HG02571 (cell line): ENCODE measurements around the gene TUBA1A.
"Not testable (repeated sequence)": the region's sequence is repeated elsewhere in the genome, so short reads cannot be mapped to it uniquely, and the experiment has no call there.

ENCODE experiments used
- ATAC-seq: cut with Tn5 transposase; IDR thresholded peaks from one replicate; pipeline ENCODE4 v1.9.1; 2021; ENCODE audit warnings: mild to moderate bottlenecking, moderate library complexity; ENCODE audit not compliant: unreplicated experiment

Gene TUBA1A

GRCh38 chr12:49188916-49189367, at the start of gene TUBA1A:
Gene TUBA1A (minus strand): TSS chr12:49189080. CDS start chr12:49188979, 101 bp downstream.
- ATAC-seq: peak; percentile 86

- ATAC-seq: no peak
Measured at GRCh38 chr12:49236423-49236822, 47.5 kb upstream of the TUBA1A start.

GRCh38 chr12:49233842-49234526, 45.1 kb upstream of the TUBA1A start:
- ATAC-seq: no peak

- ATAC-seq: no peak
Measured at GRCh38 chr12:49232940-49233841, 44.3 kb upstream of the TUBA1A start.

- no peak for ATAC-seq
Measured at GRCh38 chr12:49231878-49232655, 43.2 kb upstream of the TUBA1A start.

- ATAC-seq: no peak
Measured at GRCh38 chr12:49230805-49231194, 41.9 kb upstream of the TUBA1A start.

- ATAC-seq: no peak
Measured at GRCh38 chr12:49230176-49230804, 41.4 kb upstream of the TUBA1A start.

GRCh38 chr12:49228653-49229052, 39.8 kb upstream of the TUBA1A start:
- no peak for ATAC-seq

GRCh38 chr12:49227713-49228112, 38.8 kb upstream of the TUBA1A start:
- no peak for ATAC-seq

- ATAC-seq: no peak
Measured at GRCh38 chr12:49225576-49226166, 36.8 kb upstream of the TUBA1A start.

- no peak for ATAC-seq
Measured at GRCh38 chr12:49223590-49224369, 34.9 kb upstream of the TUBA1A start.

- ATAC-seq: no peak
Measured at GRCh38 chr12:49223122-49223521, 34.2 kb upstream of the TUBA1A start.

- no peak for ATAC-seq
Measured at GRCh38 chr12:49220972-49221371, 32.1 kb upstream of the TUBA1A start.

GRCh38 chr12:49219417-49220026, 30.6 kb upstream of the TUBA1A start:
- no peak for ATAC-seq

- ATAC-seq: no peak
Measured at GRCh38 chr12:49212572-49212971, 23.7 kb upstream of the TUBA1A start.

GRCh38 chr12:49210703-49211102, 21.8 kb upstream of the TUBA1A start:
- ATAC-seq: not testable (repeated sequence)

GRCh38 chr12:49208676-49209075, 19.8 kb upstream of the TUBA1A start:
- ATAC-seq: no peak

- ATAC-seq: no peak
Measured at GRCh38 chr12:49208146-49208545, 19.3 kb upstream of the TUBA1A start.

- no peak for ATAC-seq
Measured at GRCh38 chr12:49206389-49206788, 17.5 kb upstream of the TUBA1A start.
